AG10803 (cell line): ENCODE results near the gene ERFE.

Experiments used
- DNase-seq: peaks from one replicate; pipeline ENCODE4 v3.0.0; 2010; ENCODE audit warnings: low read depth
- H3K4me3 ChIP-seq: 2 replicates; pipeline ENCODE4 v1.5.1; 2011; ENCODE audit warnings: mild to moderate bottlenecking, low read length, control low read depth
- TF ChIP-seq, protein P1 (sequence below): conservative IDR thresholded peaks from 2 replicates; pipeline ENCODE4 v1.5.1; 2011; ENCODE audit warnings: mild to moderate bottlenecking, low read length, control low read depth, inconsistent platforms

The ERFE gene

DNA sequence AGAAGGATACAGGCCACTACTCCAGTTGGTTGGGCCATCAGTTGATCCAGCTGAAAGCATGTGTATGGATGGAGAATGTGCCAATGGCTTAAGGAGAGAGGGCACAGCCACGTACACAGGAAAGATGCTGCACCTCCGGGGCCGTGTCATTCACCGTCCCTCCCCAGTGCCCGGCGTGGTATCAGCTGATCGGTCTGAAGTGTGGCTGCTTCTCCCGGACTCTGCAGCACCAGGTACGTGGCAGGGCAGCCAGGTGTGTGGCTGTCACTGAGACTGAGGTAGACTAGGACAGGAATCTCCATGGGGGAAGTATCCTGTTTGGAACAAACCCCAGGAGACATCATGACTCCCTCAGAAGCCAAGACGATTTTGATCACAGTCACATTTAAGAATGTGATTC, 4.2 kb upstream of the ERFE start:
- no peak overlapping the region for H3K4me3 ChIP-seq
- TF ChIP-seq, protein P1, sequence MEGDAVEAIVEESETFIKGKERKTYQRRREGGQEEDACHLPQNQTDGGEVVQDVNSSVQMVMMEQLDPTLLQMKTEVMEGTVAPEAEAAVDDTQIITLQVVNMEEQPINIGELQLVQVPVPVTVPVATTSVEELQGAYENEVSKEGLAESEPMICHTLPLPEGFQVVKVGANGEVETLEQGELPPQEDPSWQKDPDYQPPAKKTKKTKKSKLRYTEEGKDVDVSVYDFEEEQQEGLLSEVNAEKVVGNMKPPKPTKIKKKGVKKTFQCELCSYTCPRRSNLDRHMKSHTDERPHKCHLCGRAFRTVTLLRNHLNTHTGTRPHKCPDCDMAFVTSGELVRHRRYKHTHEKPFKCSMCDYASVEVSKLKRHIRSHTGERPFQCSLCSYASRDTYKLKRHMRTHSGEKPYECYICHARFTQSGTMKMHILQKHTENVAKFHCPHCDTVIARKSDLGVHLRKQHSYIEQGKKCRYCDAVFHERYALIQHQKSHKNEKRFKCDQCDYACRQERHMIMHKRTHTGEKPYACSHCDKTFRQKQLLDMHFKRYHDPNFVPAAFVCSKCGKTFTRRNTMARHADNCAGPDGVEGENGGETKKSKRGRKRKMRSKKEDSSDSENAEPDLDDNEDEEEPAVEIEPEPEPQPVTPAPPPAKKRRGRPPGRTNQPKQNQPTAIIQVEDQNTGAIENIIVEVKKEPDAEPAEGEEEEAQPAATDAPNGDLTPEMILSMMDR, result no peak
- no peak for DNase-seq

DNA sequence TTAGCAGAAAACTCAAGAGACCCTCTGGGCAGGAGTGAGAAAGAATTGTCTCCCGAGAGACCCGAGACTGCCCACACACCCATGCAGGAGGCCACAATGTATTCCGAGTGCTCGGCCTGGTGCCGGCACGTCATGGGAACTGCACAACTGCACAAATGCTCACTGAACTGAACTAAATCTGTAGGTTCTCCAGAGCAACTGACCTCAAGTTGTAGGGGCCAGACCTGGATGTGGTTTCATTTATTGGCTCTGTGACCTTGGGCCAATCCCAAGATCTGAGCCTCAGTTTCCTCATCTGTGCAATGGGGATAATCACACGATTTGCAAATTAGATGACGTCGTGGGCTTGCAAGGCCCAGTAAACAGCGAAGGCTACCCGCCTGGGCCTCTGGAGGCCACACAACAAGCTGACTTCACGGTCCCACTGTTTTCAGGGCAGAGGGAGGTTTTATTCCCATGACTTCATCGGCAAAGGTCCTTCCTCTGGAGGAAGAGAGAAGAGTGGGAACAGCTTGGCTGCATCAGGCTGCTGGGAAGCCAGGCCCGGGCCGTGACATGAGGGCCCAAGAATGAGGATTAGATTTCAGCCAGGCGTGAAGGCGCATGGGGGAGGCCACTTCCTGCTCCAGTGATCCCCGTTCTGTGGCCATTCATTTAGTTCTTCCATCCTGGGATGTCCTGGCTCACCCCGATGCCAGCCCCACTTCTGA, 3.6 kb upstream of the ERFE start:
- no peak overlapping the region for H3K4me3 ChIP-seq
- TF ChIP-seq, protein P1, result no peak
- DNase-seq, result peak; percentile 57

DNA sequence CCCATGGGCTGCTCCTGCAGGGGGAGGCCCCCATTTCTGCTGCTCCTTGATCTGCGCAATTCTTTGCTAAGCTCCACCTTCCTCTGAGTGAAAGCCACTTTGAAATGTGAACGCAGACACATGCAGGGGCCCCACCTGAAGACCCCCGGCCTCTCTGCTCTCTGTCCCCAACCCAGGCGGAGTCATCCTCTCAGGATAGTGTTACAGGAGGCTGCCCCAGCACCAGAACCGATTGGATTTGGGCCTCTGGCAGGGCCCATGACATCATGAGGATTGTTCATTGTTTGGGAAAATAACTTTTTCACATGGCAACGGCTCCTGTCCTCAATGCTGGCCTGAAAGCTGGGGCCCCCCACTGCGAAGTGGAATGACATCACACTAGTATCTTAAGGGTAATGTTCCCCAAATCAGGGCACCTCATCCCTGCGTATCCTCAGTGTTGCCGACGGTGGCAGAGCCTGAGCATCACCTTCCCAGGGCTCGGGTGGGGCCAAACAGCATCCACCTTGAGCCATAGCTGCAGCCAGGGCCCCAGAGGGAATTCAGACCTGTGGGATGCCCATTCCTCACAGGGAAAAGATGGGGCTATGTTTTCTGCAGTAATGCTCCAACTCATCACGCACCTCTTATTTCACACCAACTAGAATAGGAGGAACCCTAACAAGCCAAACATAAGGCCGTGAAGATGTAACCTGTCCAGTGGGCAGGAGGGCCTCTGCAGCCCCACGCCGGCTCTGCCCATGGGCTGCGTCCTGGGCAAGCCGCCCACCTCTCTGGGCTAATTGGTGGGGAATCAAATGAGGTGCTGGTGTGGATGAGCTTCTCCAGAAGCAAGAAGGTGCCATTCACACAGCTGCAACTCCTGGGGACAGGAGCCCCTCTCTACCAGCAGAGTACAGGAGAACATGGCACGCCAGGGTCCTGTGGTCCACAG, 2.7 kb upstream of the ERFE start:
- no peak for DNase-seq
- TF ChIP-seq, protein P1, result no peak
- H3K4me3 ChIP-seq, result no peak overlapping the region

DNA sequence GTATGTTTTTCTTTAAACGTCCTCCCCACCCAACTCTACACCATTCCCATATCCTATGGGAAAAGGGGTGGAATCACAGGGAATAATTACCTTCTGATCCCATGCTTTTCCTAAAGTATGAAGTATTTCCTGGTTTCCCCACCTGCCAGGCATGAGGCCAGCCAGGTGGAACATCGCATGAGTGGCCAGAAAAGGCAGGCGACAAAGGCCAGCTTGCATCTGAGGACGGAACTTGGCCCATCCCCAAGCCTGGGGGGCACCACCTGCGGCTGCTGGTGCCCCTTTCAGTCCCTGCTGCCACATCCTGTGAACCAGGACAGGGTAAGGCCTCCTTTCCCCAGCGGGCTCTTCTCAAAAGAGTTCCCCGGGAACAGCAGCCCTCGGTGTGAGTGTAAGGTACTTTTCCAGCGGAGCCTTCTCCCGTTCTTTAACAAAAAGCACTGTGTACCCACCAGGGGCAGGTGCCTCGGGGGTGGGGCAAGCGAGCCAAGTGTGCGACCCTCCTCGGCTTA, 1.2 kb upstream of the ERFE start:
- DNase-seq, result no peak

DNA sequence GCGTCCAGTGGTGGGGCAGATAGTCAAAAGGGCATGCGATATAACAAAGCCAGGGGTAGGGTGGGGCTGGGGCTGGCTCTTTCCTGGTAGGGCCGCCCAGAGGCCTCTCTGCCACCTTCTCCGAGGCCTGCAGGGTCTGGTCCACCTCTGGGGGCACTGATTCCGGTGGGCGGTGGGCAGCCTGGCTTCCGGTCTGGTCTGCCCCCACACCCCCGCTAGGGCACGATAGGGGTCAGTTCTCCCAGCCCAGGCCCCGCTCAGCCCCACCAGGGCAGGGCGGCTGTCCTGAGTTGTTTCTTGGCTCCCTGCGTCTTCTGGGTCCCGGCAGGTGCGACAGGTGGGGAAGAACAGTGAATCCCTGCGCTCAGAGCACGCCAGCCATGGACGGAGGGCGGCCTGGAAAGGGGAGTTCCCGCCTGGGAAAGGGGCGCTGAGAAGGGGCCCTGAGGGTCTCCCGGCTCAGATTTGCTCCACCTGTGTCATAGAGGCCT, 707 bp upstream of the ERFE start:
- H3K4me3 ChIP-seq, result no peak overlapping the region
- TF ChIP-seq, protein P1, result no peak
- no peak for DNase-seq

More for the DNA sequence above, 1.2 kb upstream of the ERFE start:
- TF ChIP-seq, protein P1, result no peak
- no peak overlapping the region for H3K4me3 ChIP-seq

DNA sequence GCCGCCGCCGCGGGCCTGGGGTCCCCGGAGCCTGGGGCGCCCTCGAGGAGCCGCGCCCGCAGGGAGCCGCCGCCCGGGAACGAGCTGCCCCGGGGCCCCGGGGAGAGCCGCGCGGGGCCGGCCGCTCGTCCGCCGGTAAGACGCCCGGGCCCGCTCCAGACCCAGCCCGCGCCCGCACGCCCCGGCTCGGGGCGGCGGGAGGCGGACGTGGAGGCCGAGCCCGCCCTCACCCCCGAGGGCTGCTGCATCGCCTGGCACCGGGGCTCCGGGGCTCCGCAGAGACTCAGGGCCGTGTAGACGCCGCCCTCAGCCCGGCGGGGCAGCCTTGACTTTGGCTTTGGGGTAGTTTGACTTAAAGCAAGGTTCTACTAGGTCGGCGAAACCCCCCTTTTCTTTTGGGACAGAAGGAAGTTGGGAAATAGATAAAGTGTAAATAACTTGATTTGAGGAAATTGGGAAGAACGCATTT, 335 bp downstream of the ERFE start:
- no peak for DNase-seq
- H3K4me3 ChIP-seq, result peak overlapping the region; percentile 41
- TF ChIP-seq, protein P1, result no peak
